Stimulated activated CD8-positive, alpha-beta memory T cell treated with anti-CD3 and anti-CD28 coated beads, Interleukin-4, amount 100 ng/mL, for 1 hour (primary cell): ENCODE data around the gene VWF.
A peak's percentile ranks its signal among the peaks of the same experiment; 100 is the strongest.
"Not testable (repeated sequence)": the region's sequence is repeated elsewhere in the genome, so short reads cannot be mapped to it uniquely, and the experiment has no call there.

Experiments used
- DNase-seq, 2 donors: peaks; one replicate each; pipeline ENCODE4 v3.0.0-alpha.2; 2020; ENCODE audit warnings: low read depth in 2 of 2, low spot score in 1 of 2

VWF gene

GRCh38 chr12:6124411-6125309 is at the start of gene VWF:
TSS of gene VWF (minus strand) at chr12:6124670. CDS start at chr12:6123196, 1,474 bp downstream.
- DNase-seq = no peak

- no peak for DNase-seq
These were observed 48.4 kb upstream of the VWF start for GRCh38 chr12:6172862-6173261.

- DNase-seq = no peak
These were observed 47.6 kb upstream of the VWF start for GRCh38 chr12:6172086-6172485.

GRCh38 chr12:6171409-6172015 is 47.0 kb upstream of the VWF start:
- no peak for DNase-seq

- peak; percentile 16 to 20 for DNase-seq
These were observed 43.1 kb upstream of the VWF start for GRCh38 chr12:6167327-6168280.

GRCh38 chr12:6166808-6167207 is 42.3 kb upstream of the VWF start:
- no peak for DNase-seq

GRCh38 chr12:6165395-6165794 is 40.9 kb upstream of the VWF start:
- DNase-seq = no peak

- no peak for DNase-seq
These were observed 39.1 kb upstream of the VWF start for GRCh38 chr12:6163416-6164060.

GRCh38 chr12:6161124-6161882 is 36.8 kb upstream of the VWF start:
- no peak for DNase-seq

GRCh38 chr12:6160049-6160649 is 35.7 kb upstream of the VWF start:
- DNase-seq = not testable (repeated sequence)

GRCh38 chr12:6159166-6160011 is 34.9 kb upstream of the VWF start:
- DNase-seq = not testable (repeated sequence)

GRCh38 chr12:6158749-6159148 is 34.3 kb upstream of the VWF start:
- no peak for DNase-seq

GRCh38 chr12:6158255-6158654 is 33.8 kb upstream of the VWF start:
- no peak for DNase-seq

GRCh38 chr12:6157482-6157881 is 33.0 kb upstream of the VWF start:
- DNase-seq = no peak

GRCh38 chr12:6154730-6155459 is 30.4 kb upstream of the VWF start:
- DNase-seq = no peak

GRCh38 chr12:6148722-6149121 is 24.3 kb upstream of the VWF start:
- not testable (repeated sequence) for DNase-seq

GRCh38 chr12:6148061-6148460 is 23.6 kb upstream of the VWF start:
- DNase-seq = no peak

- DNase-seq = no peak
These were observed 22.5 kb upstream of the VWF start for GRCh38 chr12:6146951-6147350.
